H1 (cell line): Measurements from ENCODE around the gene LRRC40. TPM values are rescaled to one million over a fixed set of nuclear protein-coding genes. Genes with fewer than 3 reads are reported as not detected.

ENCODE experiments used
- CHD7 ChIP-seq: fragments of 300-600 bp; sonication (generic); IDR thresholded peaks from 2 replicates; pipeline ENCODE4 v1.7.1; 2012; ENCODE audit warnings: low read length, moderate library complexity, mild to moderate bottlenecking, inconsistent platforms; ENCODE audit not compliant: insufficient replicate concordance
- NANOG ChIP-seq: IDR thresholded peaks from 2 replicates; pipeline ENCODE4 v1.6.1; 2011; ENCODE audit warnings: low read length, low read depth, mild to moderate bottlenecking, inconsistent platforms; ENCODE audit not compliant: insufficient read depth, poor library complexity, severe bottlenecking
- SAP30 ChIP-seq: fragments of 300-600 bp; sonication (generic); IDR thresholded peaks from 2 replicates; pipeline ENCODE4 v1.7.1; 2012; ENCODE audit warnings: low read length, moderate library complexity, mild to moderate bottlenecking, inconsistent platforms; ENCODE audit not compliant: insufficient read depth, insufficient replicate concordance
- USF2 ChIP-seq: IDR thresholded peaks from 2 replicates; pipeline ENCODE4 v1.6.1; 2011; ENCODE audit warnings: low read length, improper control_type of control experiment
- polyA plus RNA-seq, 7 experiments: library from polyadenylated mRNA; depleted of rRNA in 3 of 7; stranded (reverse) in 5 of 7; unstranded in 2 of 7; fragments of >200 nt in 5 of 7; fragments of 200-250 nt in 2 of 7; gene quantifications; 1 replicate in 5 of 7; 2 replicates in 1 of 7; 4 replicates in 1 of 7; pipeline versions ENCODE4 v1.2.1 to v1.2.3, GENCODE V29; 2011 to 2013; ENCODE audit warnings: missing spikeins in 2 of 7, mixed read lengths in 2 of 7
- total RNA-seq: library from RNA; stranded (reverse); fragmentation: NEBNext Ultra II Directional; extraction: Animal tissue kit (Norgen Biotek cat#: 25700); gene quantifications from 2 replicates; pipeline ENCODE4 v1.2.1, GENCODE V29; 2021

Gene LRRC40
- total and polyA plus RNA-seq, 2 of the 8 experiments (the other 6 are each of a cell fraction or from before 2014, with no cell fraction given): 13.4 to 30.8 TPM

GRCh38 chr1:70211541-70211940, 6.2 kb upstream of the LRRC40 start (continued):
- TF ChIP-seq NANOG (no peak), SAP30 (no peak), CHD7 (no peak), USF2 (no peak)
- TF ChIP-seq, all 59 proteins: peak for 0
